Measurements from ENCODE around the gene CHN1.
A peak's percentile ranks its signal among the peaks of the same experiment; 100 is the strongest.

The CHN1 gene, protein sequence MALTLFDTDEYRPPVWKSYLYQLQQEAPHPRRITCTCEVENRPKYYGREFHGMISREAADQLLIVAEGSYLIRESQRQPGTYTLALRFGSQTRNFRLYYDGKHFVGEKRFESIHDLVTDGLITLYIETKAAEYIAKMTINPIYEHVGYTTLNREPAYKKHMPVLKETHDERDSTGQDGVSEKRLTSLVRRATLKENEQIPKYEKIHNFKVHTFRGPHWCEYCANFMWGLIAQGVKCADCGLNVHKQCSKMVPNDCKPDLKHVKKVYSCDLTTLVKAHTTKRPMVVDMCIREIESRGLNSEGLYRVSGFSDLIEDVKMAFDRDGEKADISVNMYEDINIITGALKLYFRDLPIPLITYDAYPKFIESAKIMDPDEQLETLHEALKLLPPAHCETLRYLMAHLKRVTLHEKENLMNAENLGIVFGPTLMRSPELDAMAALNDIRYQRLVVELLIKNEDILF

DNA sequence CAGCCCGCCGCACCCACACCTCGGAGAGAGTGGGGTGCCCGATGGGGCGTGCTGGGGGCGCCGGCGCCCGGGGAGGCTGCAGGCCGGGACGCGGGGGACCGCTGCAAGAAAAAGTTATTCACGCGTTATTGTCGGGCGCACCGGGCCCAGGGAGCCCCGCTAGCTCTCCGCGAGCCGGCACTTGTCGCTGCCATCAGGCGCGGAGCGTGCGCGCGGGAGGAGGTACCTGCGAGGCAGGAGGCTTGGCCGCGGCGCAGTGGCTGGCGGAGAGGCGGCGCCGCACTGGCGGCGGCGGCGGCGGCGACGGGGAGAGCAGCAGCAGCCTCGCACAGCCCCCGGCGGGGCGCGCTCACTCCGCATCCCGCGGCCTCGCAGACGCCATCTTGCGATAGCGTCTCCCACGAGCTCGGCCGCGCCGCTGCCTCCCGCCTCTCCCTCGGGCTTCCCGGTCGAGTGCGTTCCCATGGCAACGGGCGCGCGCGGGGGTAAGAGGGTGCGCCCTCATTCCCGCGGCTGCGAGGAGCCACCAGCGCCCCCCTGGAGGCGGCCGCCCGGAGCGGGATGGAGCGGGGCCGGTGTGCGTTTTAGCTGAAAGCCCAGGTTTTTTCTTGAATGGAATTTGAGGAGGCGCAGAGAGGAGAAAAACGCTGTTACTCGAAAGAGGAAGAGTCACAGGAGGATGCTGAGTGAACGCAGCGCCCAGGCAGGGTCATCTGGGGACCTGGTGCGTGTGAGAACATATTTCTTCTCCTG is at the start of gene CHN1:
Gene CHN1, minus strand, starts transcription at position 402 of the 753 bp plus-strand sequence. CDS start 469 bp downstream, outside the sequence.
- DNase-seq: peak; percentile 48

DNA sequence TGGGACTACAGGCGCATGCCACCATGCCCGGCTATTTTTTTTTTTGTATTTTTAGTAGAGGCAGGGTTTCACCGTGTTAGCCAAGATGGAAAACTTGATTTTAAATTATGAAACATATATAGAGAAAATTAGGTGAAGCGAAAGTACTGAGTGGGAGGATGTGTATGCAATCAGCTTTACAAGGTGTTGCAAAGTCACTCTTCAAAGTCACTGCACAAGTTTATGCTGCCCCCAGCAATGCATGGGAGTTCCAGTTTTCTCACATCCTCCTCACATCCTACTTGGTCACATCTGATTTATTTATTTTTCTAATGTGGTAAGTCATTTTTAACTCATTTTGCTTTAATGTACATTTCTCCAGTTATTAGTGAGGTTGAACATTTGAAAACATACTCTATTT is 49.2 kb upstream of the CHN1 start:
- DNase-seq: no peak

DNA sequence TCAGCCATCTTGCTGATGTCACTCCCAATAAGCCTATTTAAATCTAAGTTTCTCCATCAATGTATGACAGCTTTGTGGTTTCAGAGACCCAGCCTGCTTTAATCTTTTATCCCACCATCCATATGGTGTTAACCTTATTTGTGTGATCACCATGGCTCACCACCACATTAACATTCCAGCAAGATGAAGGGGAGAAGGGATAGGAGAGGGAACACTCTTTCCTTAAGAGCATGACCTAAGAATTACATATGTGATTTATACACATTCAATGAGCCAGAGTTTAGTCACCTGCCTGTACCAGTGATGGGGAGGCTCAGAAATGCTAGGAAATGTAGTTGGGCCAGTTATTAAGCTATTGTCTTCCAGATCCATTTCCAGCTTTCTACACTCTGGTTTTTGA is 44.5 kb upstream of the CHN1 start:
- DNase-seq: no peak

DNA sequence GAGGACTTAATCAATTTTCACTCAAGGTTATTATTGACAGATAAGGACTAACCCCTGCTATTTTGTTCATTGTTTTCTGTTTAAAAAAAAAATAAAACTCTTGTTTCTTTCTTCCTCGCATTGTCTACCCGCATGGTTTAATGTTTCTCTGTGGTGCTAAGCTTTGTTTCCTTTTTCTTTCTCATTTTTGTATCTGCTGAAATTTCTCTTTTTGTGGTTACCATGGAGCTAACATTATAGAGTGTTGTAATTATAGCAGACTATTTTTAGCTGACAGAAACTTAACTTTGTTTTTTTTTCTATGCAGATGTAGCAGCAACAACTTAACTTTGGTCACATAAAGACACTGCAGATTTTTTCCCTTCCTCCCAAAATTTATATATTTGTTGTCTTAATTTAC is 43.1 kb upstream of the CHN1 start:
- DNase-seq: no peak

GRCh38 chr2:175039490-175039889 is 34.3 kb upstream of the CHN1 start:
- no peak for DNase-seq

- no peak for DNase-seq
Measured at GRCh38 chr2:175039031-175039430, 33.9 kb upstream of the CHN1 start.

DNA sequence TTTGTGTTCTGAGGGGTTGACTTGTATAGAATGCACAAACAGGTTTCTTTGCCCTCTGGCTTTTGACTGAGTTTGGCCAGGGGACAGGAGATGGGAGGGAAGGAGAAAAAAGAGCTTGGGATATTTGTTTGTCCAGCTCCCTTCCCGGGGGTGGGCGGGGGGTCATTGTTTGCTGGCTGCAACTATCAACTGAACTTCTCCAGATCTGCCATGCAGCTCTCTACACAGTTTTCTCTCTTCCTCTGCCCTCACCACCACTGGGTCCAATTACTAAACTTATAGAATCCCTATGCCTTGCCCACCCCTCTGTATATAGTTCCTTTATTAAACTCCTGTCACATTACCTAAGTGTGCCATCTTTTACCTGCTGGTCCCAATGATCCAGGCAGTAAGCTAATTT is 32.8 kb upstream of the CHN1 start:
- no peak for DNase-seq

DNA sequence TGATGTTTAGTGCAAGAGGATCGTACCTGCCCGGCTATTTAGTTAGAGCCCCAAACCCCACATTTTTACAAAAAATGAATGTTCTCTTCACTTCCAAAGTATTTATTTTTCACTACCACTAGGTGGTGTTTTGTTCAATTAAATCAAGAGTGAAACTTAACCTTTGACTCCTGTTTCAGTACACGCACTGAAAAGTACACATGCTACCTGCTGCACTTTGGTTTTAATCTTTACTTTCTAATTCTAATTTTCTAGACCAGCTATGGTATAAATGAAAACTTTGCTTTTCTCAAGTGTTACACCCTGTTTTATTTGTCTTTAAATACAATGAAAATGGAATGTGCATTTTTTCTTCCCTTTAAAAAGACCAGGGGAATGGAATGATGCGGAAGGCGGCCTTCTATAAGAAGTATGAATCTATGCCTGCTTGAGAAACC is 31.4 kb upstream of the CHN1 start:
- peak; percentile 80 for DNase-seq

GRCh38 chr2:175035806-175036205 is 30.6 kb upstream of the CHN1 start:
- no peak for DNase-seq

DNA sequence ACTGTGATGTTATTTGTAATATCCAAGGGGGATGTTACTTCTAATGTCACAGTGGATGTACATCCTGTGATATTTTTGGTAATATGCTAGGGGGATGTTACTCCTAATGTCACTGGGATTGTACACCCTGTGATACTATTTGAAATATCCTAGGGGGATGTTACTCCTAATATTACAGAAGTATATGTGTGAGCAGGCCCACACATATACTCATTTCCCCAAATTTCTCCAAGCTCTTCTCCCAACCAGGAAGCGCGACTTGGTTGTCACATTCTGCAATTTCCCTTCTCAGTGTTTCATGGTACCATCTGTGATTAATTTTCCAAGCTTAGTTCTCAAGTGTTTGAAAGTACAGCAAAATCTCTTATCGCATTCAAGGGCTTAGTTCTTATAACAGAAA is 29.5 kb upstream of the CHN1 start:
- DNase-seq: no peak

- DNase-seq: peak; percentile 60
Measured at GRCh38 chr2:175030380-175031271, 25.4 kb upstream of the CHN1 start.

GRCh38 chr2:175027755-175028154 is 22.6 kb upstream of the CHN1 start:
- no peak for DNase-seq

- DNase-seq: no peak
Measured at GRCh38 chr2:175026385-175026784, 21.2 kb upstream of the CHN1 start.

- DNase-seq: no peak
Measured at GRCh38 chr2:175025946-175026345, 20.8 kb upstream of the CHN1 start.

GRCh38 chr2:175025233-175025632 is 20.1 kb upstream of the CHN1 start:
- DNase-seq: no peak

DNA sequence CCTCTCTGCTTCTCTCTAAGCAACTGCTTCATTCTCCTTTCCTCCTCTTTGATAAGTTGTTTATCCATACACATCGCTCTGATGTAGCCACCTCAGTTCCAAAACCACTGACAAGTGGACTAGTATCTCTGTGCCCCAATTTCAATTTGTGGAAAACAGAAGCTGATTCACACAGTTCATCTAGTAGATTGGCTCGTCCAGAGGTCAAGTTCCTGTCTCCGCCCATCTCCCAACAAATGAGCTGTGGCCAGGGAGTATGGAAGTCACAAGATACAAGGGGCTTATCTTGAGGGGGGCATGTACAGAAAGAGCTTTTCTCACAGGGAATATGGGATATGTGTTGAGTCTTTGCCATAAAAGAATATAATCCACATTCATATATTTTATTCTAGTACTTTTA is 17.7 kb upstream of the CHN1 start:
- no peak for DNase-seq

GRCh38 chr2:175019566-175020327 is 14.6 kb upstream of the CHN1 start:
- no peak for DNase-seq

DNA sequence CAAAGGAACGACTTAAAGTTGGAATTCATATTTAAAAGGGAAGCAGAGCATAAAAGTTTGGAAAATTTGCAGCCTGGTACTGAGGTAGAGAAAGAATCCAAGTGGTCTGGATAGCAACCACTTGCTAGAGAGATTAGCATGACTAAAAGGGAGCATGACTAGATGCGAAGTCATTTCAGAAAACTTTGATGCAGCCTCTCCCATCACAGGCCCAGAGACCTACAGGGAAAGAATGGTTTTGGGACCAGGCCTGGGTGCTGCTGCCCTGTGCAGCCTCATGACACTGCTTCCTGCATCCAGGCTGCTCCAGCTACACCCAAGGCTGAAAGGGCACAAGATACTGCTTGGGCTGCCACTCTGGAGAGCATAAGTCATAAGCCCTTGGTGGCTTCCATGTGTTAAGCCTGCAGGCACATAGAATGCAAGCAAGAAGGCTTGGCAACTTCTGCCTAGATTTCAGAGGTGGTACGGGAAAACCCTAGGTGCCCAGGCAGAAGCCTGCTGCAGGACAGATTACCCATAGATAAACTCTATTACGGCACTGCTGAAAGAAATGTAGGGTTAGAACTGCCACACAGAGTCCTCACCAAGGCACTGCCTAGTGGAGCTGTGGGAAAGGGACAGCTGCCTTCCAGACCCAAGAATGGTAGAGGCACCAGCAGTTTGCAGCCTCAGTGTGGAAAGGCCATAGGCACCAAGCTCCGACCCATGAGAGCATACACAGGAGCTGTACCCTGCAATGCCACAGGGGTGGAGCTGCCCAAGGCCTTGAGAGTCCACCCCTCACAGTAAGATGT is 12.6 kb upstream of the CHN1 start:
- DNase-seq: no peak

DNA sequence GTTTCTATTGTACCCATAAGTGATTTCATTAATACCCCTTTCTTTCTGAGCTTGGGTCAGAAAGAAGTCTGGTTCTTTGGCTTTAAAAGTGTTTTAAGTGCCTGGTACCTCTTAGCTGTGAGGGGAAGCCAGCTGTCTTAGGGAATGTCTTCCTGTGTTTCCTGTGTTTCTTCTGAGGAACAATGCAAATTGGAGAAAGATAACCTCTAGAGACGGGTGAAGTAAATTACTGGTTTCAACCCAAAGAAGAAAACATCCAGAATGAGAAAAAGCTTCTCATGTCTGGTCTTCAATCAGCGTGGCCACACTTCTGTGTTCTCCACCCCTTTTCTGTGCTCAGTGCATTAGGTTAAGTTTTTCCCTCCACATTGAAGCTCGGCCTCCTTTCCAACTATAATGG is 10.2 kb upstream of the CHN1 start:
- DNase-seq: no peak

GRCh38 chr2:175012516-175012915 is 7.3 kb upstream of the CHN1 start:
- no peak for DNase-seq

DNA sequence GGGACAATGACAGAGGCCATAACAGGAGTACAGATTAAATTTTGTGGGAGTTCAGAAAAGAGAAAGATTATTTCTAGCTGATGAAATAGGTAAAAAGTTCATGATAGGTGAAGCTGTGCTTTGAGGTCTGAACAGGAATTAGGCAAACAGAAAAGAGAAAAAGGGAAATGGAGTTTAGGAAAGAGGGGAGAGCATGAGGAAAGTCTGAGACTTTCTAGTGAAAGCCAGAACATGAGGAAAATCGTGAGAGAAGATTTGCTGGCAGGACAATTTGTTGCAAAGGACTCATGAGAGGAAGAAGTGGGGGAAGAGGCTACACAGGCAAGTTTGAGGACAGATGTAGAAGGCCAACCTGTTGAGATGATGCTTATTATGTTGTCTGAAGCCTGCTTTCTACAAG is 6.3 kb upstream of the CHN1 start:
- no peak for DNase-seq

Measured in hematopoietic multipotent progenitor cell treated with erythropoietin and hydrocortisone succinate and interleukin-3 and kit ligand, for 6 days (in vitro differentiated cells).